MCF 10A (cell line): ENCODE measurements around the gene RBM39. TPM values are rescaled to one million over a fixed set of nuclear protein-coding genes. Genes with fewer than 3 reads are reported as not detected.
A peak's percentile ranks its signal among the peaks of the same experiment; 100 is the strongest.

Experiments
- BruUV-seq: library from RNA; stranded (reverse); fragments of 400-500 nt; replicated peaks from 2 replicates; lab custom pipeline; 2021; lab: Mats Ljungman, UMichigan
- CTCF ChIA-PET: fragments of 300-600 bp; sonication (Branson Sonifier 250); formaldehyde crosslinking; extraction: SDS; loops from one replicate; lab custom pipeline; 2021; ENCODE audit warnings: antibody characterized with exemption, inconsistent platforms; lab: Yijun Ruan, JAX
- POLR2A ChIA-PET: fragments of 300-600, 350-650 bp; sonication (Branson Sonifier 250); formaldehyde crosslinking; extraction: SDS; loops from one replicate; lab custom pipeline; 2020; ENCODE audit warnings: antibody characterized with exemption, inconsistent platforms; lab: Yijun Ruan, JAX
- DNase-seq: peaks from one replicate; pipeline ENCODE4 v3.0.0-alpha.2; 2018; ENCODE audit not compliant: unreplicated experiment
- H3K27ac Mint-ChIP-seq: one replicate; pipeline ENCODE4 v1.8.0; 2022; ENCODE audit warnings: mild to moderate bottlenecking, low read depth, mixed read lengths; ENCODE audit not compliant: unreplicated experiment
- H3K27me3 Mint-ChIP-seq: one replicate; pipeline ENCODE4 v1.8.0; 2022; ENCODE audit warnings: mixed read lengths; ENCODE audit not compliant: insufficient read depth, unreplicated experiment
- H3K36me3 Mint-ChIP-seq: one replicate; pipeline ENCODE4 v1.8.0; 2022; ENCODE audit warnings: mild to moderate bottlenecking, moderate library complexity, mixed read lengths; ENCODE audit not compliant: insufficient read depth, unreplicated experiment
- H3K4me1 Mint-ChIP-seq: one replicate; pipeline ENCODE4 v1.8.0; 2022; ENCODE audit warnings: mixed read lengths; ENCODE audit not compliant: insufficient read depth, unreplicated experiment
- H3K4me3 Mint-ChIP-seq: one replicate; pipeline ENCODE4 v1.8.0; 2022; ENCODE audit warnings: mild to moderate bottlenecking, moderate library complexity, mixed read lengths; ENCODE audit not compliant: unreplicated experiment
- H3K9me3 Mint-ChIP-seq: one replicate; pipeline ENCODE4 v1.8.0; 2022; ENCODE audit warnings: mixed read lengths; ENCODE audit not compliant: unreplicated experiment
- CTCF ChIP-seq: fragments of 200-600 bp; IDR thresholded peaks from one replicate; pipeline ENCODE4 v1.8.0; 2022; ENCODE audit warnings: antibody characterized with exemption, mild to moderate bottlenecking; ENCODE audit not compliant: unreplicated experiment
- intact Hi-C: fragments of 100-400 bp; cut with micrococcal nuclease; formaldehyde crosslinking; loops from 2 replicates; pipeline ENCODE4 v1.14.1; 2022
- total RNA-seq: library from RNA; stranded (reverse); gene quantifications from 2 replicates; pipeline ENCODE4 v1.2.3, GENCODE V29; 2022

The RBM39 gene
- total RNA-seq, 1 experiment from 2014 or later = 438 TPM

- peaks cover 96% of the 10 kb centered on the region for H3K36me3 Mint-ChIP-seq
- no TSS peak for BruUV-seq
- intact Hi-C loops = no loop called here
- H3K27ac Mint-ChIP-seq = peak overlapping the region; percentile 22
- H3K27me3 Mint-ChIP-seq = no peaks in the 10 kb centered on the region
- no peak for DNase-seq
- ChIA-PET POLR2A (interaction anchor here (1.1 to 3.6 kb wide), 10 partner anchors 8 to 149 kb away, joined by 3 to 25 read pairs (median 10); partner anchors contain the start of genes CPNE1, NFS1, RBM12 and RBM39), CTCF (interaction anchor here (0.6 to 1.1 kb wide), 4 partner anchors 11 to 707 kb away, joined by 3 to 5 read pairs (median 4); no protein-coding TSS in a partner anchor)
- no peak for TF ChIP-seq CTCF
- peak overlapping the region; percentile 42 for H3K4me3 Mint-ChIP-seq
- H3K9me3 Mint-ChIP-seq = no peaks in the 10 kb centered on the region
- H3K4me1 Mint-ChIP-seq = peaks cover 27% of the 10 kb centered on the region
Observed at GRCh38 chr20:35734374-35734773, 7.7 kb downstream of the RBM39 start.

- ChIA-PET POLR2A (interaction anchor here (3.5 kb wide), 1 partner anchor 10 kb away, joined by 19 read pairs; the partner anchor contains the start of gene RBM39), CTCF (interaction anchor here (0.6 kb wide), 1 partner anchor 60 kb away, joined by 4 read pairs; no protein-coding TSS in a partner anchor)
- Mint-ChIP-seq H3K9me3 (no peaks in the 10 kb centered on the region), H3K36me3 (peaks cover 96% of the 10 kb centered on the region), H3K27ac (no peak overlapping the region), H3K4me1 (peaks cover 18% of the 10 kb centered on the region), H3K27me3 (no peaks in the 10 kb centered on the region), H3K4me3 (no peak overlapping the region)
- no peak for DNase-seq
- intact Hi-C loops = no loop called here
- no peak for TF ChIP-seq CTCF
- BruUV-seq = no TSS peak
Observed at GRCh38 chr20:35732644-35732982, 9.4 kb downstream of the RBM39 start.

GRCh38 chr20:35731862-35732643 is 10.0 kb downstream of the RBM39 start:
- ChIA-PET POLR2A (interaction anchor here (1.2 to 5.5 kb wide), 6 partner anchors 8 to 152 kb away, joined by 3 to 45 read pairs (median 18); partner anchors contain the start of genes PHF20 and RBM39), CTCF (interaction anchor here (0.5 to 0.6 kb wide), 2 partner anchors 61 to 1965 kb away, joined by 4 read pairs; no protein-coding TSS in a partner anchor)
- Mint-ChIP-seq H3K27ac (no peak overlapping the region), H3K4me1 (peaks cover 18% of the 10 kb centered on the region), H3K9me3 (no peaks in the 10 kb centered on the region), H3K27me3 (no peaks in the 10 kb centered on the region), H3K4me3 (peak overlapping the region; percentile 20), H3K36me3 (peaks cover 96% of the 10 kb centered on the region)
- BruUV-seq = no TSS peak
- intact Hi-C loops = no loop called here
- DNase-seq = no peak
- no peak for TF ChIP-seq CTCF

- Mint-ChIP-seq H3K27me3 (no peaks in the 10 kb centered on the region), H3K36me3 (peaks cover 96% of the 10 kb centered on the region), H3K4me1 (peaks cover 18% of the 10 kb centered on the region), H3K27ac (no peak overlapping the region), H3K4me3 (no peak overlapping the region), H3K9me3 (no peaks in the 10 kb centered on the region)
- TF ChIP-seq CTCF = no peak
- BruUV-seq = no TSS peak
- no peak for DNase-seq
- intact Hi-C loops = no loop called here
- CTCF ChIA-PET = interaction anchor here (0.5 to 1.5 kb wide), 2 partner anchors 153 to 1966 kb away, joined by 3 to 4 read pairs; no protein-coding TSS in a partner anchor
- POLR2A ChIA-PET = interaction anchor here (1.0 to 5.5 kb wide), 7 partner anchors 9 to 153 kb away, joined by 3 to 45 read pairs (median 4); partner anchors contain the start of genes PHF20 and RBM39
Observed at GRCh38 chr20:35731469-35731788, 10.6 kb downstream of the RBM39 start.
